GM21360 (cell line): Measurements from ENCODE around the gene KIFAP3.
"Not testable (repeated sequence)": the region's sequence is repeated elsewhere in the genome, so short reads cannot be mapped to it uniquely, and the experiment has no call there.

Source experiments
- ATAC-seq: cut with Tn5 transposase; IDR thresholded peaks from one replicate; pipeline ENCODE4 v1.9.1; 2021; ENCODE audit warnings: mild to moderate bottlenecking, moderate library complexity; ENCODE audit not compliant: unreplicated experiment

KIFAP3 gene

GRCh38 chr1:169928438-169929209, 145.9 kb downstream of the KIFAP3 start:
- ATAC-seq, result no peak

GRCh38 chr1:169925505-169926482, 148.7 kb downstream of the KIFAP3 start:
- peak; percentile 74 for ATAC-seq

- no peak for ATAC-seq
These were observed 149.7 kb downstream of the KIFAP3 start for GRCh38 chr1:169924829-169925228.

GRCh38 chr1:169924063-169924462, 150.4 kb downstream of the KIFAP3 start:
- no peak for ATAC-seq

- ATAC-seq, result no peak
These were observed 153.4 kb downstream of the KIFAP3 start for GRCh38 chr1:169921080-169921479.

GRCh38 chr1:169918927-169919326, 155.6 kb downstream of the KIFAP3 start:
- ATAC-seq, result no peak

- not testable (repeated sequence) for ATAC-seq
These were observed 156.3 kb downstream of the KIFAP3 start for GRCh38 chr1:169918220-169918619.

- ATAC-seq, result no peak
These were observed 159.3 kb downstream of the KIFAP3 start for GRCh38 chr1:169915150-169915549.

- ATAC-seq, result no peak
These were observed 160.0 kb downstream of the KIFAP3 start for GRCh38 chr1:169914531-169914930.

GRCh38 chr1:169909499-169909898, 165.0 kb downstream of the KIFAP3 start:
- ATAC-seq, result no peak

GRCh38 chr1:169906938-169907337, 167.6 kb downstream of the KIFAP3 start:
- no peak for ATAC-seq

- no peak for ATAC-seq
These were observed 169.7 kb downstream of the KIFAP3 start for GRCh38 chr1:169904834-169905233.

GRCh38 chr1:169902751-169903150, 171.7 kb downstream of the KIFAP3 start:
- no peak for ATAC-seq

GRCh38 chr1:169901115-169901514, 173.4 kb downstream of the KIFAP3 start:
- ATAC-seq, result no peak

GRCh38 chr1:169900571-169900970, 173.9 kb downstream of the KIFAP3 start:
- no peak for ATAC-seq

GRCh38 chr1:169899519-169900217, 174.8 kb downstream of the KIFAP3 start:
- ATAC-seq, result no peak

GRCh38 chr1:169896013-169896412, 178.5 kb downstream of the KIFAP3 start:
- no peak for ATAC-seq

- ATAC-seq, result no peak
These were observed 179.9 kb downstream of the KIFAP3 start for GRCh38 chr1:169894424-169895145.

GRCh38 chr1:169893645-169894423, 180.7 kb downstream of the KIFAP3 start, which contains the start of gene SCYL3:
Gene SCYL3, minus strand, starts transcription at chr1:169893896. Its CDS starts 5,056 bp downstream, at chr1:169888840.
- ATAC-seq, result peak; percentile 82
